Activated T-cell treated with anti-CD3 and anti-CD28 coated beads, Interleukin-2, amount 50 U/mL, for 72 hours (primary cell): Measurements from ENCODE around the gene NRL. TPM values are rescaled to one million over a fixed set of nuclear protein-coding genes. Genes with fewer than 3 reads are reported as not detected.

Source experiments
- ATAC-seq, 2 donors: fragments of 150-1000 bp; cut with Tn5 transposase; replicated peaks in 1 of 2; 2 replicates each; pipeline ENCODE4 v1.10.0; 2021; ENCODE audit warnings: moderate library complexity in 2 of 2, mild to moderate bottlenecking in 1 of 2
- DNase-seq, 2 donors: peaks; one replicate each; pipeline ENCODE4 v3.0.0; 2021 to 2022; ENCODE audit warnings: mixed read lengths in 1 of 2
- H3K27ac Mint-ChIP-seq: one replicate; pipeline ENCODE4 v1.8.0; 2022; ENCODE audit warnings: mild to moderate bottlenecking, moderate library complexity, mixed read lengths
- H3K27me3 Mint-ChIP-seq: one replicate; pipeline ENCODE4 v1.8.0; 2022; ENCODE audit warnings: low read depth, mixed read lengths
- H3K36me3 Mint-ChIP-seq, 2 donors: one replicate each; pipeline ENCODE4 v1.8.0; 2022; ENCODE audit warnings: mixed read lengths in 2 of 2, mild to moderate bottlenecking in 1 of 2; ENCODE audit not compliant: insufficient read depth in 2 of 2
- H3K4me1 Mint-ChIP-seq: one replicate; pipeline ENCODE4 v1.8.0; 2022; ENCODE audit warnings: low read depth, mixed read lengths
- H3K4me3 Mint-ChIP-seq, 2 donors: one replicate each; pipeline ENCODE4 v1.8.0; 2022; ENCODE audit warnings: mild to moderate bottlenecking in 2 of 2, mixed read lengths in 2 of 2, moderate library complexity in 2 of 2
- H3K9me3 Mint-ChIP-seq, 2 donors: one replicate each; pipeline ENCODE4 v1.8.0; 2022; ENCODE audit warnings: mixed read lengths in 2 of 2
- total RNA-seq, 2 donors: library from RNA; stranded (reverse); gene quantifications; one replicate each; pipeline ENCODE4 v1.2.3, GENCODE V29; 2022

NRL gene
- total RNA-seq, 2 donors from 2014 or later: 5.2 TPM

GRCh38 chr14:24138396-24139271, 23.9 kb upstream of the NRL start:
- no peaks in the 10 kb centered on the region for H3K9me3 Mint-ChIP-seq
- no peak for ATAC-seq
- H3K27ac Mint-ChIP-seq: peak overlapping the region; percentile 90
- H3K4me3 Mint-ChIP-seq: peak overlapping the region; percentile 94 to 99
- peaks cover 63% of the 10 kb centered on the region for H3K4me1 Mint-ChIP-seq
- no peaks in the 10 kb centered on the region for H3K27me3 Mint-ChIP-seq
- DNase-seq: no peak
- H3K36me3 Mint-ChIP-seq: peaks cover 17 to 29% of the 10 kb centered on the region in 2 donors

DNA sequence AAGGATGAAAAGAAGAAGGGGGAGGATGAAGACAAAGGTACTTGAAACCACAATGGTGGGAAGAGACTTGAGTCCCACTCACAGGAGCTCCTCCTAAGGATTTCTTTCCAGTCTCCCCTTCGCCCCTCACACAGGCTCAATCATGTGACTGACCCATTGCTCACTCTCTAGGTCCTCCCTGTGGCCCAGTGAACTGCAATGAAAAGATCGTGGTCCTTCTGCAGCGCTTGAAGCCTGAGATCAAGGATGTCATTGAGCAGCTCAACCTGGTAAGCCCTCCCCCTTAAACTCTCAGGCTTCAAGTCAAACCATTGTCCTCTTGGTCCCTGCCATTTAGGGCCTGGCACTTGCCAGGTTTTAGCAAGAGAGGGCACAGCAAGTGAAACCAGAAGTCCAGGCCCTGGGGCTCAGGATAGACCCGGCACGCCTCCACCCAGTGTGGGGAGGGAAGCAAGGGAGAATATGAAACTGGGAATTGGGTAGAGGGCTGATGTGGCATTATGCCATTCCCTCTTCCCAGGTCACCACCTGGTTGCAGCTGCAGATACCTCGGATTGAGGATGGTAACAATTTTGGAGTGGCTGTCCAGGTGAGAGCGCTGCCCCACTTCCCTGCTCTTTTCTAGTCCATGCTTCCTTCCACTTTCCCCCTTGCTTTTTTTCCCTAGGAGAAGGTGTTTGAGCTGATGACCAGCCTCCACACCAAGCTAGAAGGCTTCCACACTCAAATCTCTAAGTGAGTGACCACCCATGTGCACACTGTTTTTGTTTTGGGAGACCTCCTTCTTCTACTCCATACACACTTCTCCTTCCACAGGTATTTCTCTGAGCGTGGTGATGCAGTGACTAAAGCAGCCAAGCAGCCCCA, 23.0 kb upstream of the NRL start:
- ATAC-seq (no peak), DNase-seq (no peak)
- H3K27ac Mint-ChIP-seq: peak overlapping the region; percentile 91
- no peaks in the 10 kb centered on the region for H3K27me3 Mint-ChIP-seq
- H3K4me3 Mint-ChIP-seq: peak overlapping the region; percentile 92 to 95
- no peaks in the 10 kb centered on the region for H3K9me3 Mint-ChIP-seq
- peaks cover 13 to 25% of the 10 kb centered on the region in 2 donors for H3K36me3 Mint-ChIP-seq
- peaks cover 61% of the 10 kb centered on the region for H3K4me1 Mint-ChIP-seq

DNA sequence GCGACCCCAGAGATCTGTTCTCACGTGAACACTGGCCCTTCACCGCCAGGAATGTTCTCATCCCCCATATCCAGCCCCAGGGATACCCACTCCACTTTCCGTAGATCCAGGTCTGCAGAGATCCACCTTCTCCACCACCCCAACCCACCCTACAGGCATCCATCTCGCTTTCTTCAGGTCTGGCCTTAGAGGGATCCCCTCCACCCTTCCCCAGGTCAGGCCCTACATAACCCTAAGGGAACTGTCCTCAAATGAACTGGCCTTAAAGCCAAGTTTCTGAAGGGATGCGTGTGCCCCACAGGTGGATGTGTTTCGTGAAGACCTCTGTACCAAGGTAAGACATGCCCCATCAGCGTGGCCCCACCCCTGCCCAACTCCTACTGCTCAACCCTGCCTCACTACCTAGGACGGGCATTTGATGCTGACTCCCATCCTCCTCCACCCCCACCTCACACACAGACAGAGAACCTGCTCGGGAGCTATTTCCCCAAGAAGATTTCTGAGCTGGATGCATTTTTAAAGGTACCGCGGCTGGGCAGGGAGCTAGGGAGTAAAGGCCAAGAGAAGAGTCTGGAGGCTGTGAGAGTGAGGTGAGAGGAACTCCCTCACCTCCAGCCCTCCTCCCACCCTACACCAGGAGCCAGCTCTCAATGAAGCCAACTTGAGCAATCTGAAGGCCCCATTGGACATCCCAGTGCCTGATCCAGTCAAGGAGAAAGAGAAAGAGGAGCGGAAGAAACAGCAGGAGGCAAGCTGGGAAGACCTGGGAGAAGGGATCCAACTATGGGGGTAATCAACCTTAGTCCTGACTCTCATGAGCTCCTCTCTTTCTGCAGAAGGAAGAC, 22.2 kb upstream of the NRL start:
- Mint-ChIP-seq H3K4me1 (peaks cover 61% of the 10 kb centered on the region), H3K4me3 (peak overlapping the region; percentile 92 to 95), H3K27ac (peak overlapping the region; percentile 91), H3K27me3 (no peaks in the 10 kb centered on the region), H3K9me3 (no peaks in the 10 kb centered on the region), H3K36me3 (peaks cover 11 to 22% of the 10 kb centered on the region in 2 donors)
- DNase-seq (no peak), ATAC-seq (no peak)

- peak; percentile 95 to 97 for DNase-seq
- peak within 1 kb of the TSS; percentile 92 to 95 for H3K4me3 Mint-ChIP-seq
- H3K9me3 Mint-ChIP-seq: no peaks in the 10 kb centered on the region
- no peaks in the 10 kb centered on the region for H3K27me3 Mint-ChIP-seq
- peaks cover 61% of the 10 kb centered on the region for H3K4me1 Mint-ChIP-seq
- peak within 1 kb of the TSS; percentile 91 for H3K27ac Mint-ChIP-seq
- ATAC-seq: peak; percentile 94 to 97
- peaks cover 11 to 21% of the 10 kb centered on the region in 2 donors for H3K36me3 Mint-ChIP-seq
Measured at GRCh38 chr14:24135834-24136683, 21.3 kb upstream of the NRL start, which contains the start of gene PSME1. Gene PSME1, plus strand, starts transcription at chr14:24136194. Its CDS starts 69 bp downstream, at chr14:24136263.

DNA sequence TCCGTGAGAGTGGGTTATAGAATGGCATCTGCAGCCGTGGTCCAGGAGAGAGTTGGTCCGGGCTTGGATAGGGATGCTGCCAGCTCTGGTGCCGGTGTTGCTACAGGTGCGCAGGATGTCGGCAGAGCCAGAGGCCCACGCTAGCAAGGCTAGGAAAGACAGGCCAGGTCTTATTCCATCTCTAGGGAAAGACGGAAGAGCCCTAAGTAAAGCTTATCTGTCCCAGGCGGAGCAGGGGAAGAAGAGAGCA, 20.8 kb upstream of the NRL start:
- H3K4me3 Mint-ChIP-seq: peak overlapping the region; percentile 92 to 95
- peak; percentile 0 to 1 for ATAC-seq
- no peaks in the 10 kb centered on the region for H3K27me3 Mint-ChIP-seq
- H3K4me1 Mint-ChIP-seq: peaks cover 61% of the 10 kb centered on the region
- peak overlapping the region; percentile 90 for H3K27ac Mint-ChIP-seq
- peaks cover 11 to 18% of the 10 kb centered on the region in 2 donors for H3K36me3 Mint-ChIP-seq
- no peaks in the 10 kb centered on the region for H3K9me3 Mint-ChIP-seq
- DNase-seq: no peak

- Mint-ChIP-seq H3K4me3 (no peak overlapping the region), H3K36me3 (peaks cover 8 to 10% of the 10 kb centered on the region in 2 donors), H3K27ac (no peak overlapping the region), H3K4me1 (peaks cover 49% of the 10 kb centered on the region), H3K9me3 (no peaks in the 10 kb centered on the region), H3K27me3 (no peaks in the 10 kb centered on the region)
- DNase-seq: no peak
- no peak for ATAC-seq
Measured at GRCh38 chr14:24133735-24134134, 19.0 kb upstream of the NRL start.

DNA sequence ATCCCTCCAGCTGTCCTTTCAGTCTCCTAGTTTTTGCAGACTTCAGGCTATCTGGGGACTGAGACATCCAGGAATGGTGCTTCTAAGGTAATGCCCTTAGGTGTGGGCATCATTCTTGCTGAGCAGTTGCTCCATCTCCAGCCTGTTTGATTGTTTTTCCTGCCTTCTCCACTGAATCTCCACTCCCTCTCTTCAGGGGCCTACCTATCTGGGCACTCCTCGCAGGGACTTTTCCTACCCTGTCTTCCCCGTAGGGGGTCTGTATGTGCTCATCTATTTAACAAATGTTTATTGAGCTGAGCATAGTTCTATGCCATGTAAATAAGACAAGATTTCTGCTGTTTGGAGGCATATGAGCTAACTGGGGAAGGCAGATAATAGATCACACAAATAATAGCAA, 18.2 kb upstream of the NRL start:
- peaks cover 44% of the 10 kb centered on the region for H3K4me1 Mint-ChIP-seq
- H3K4me3 Mint-ChIP-seq: peak overlapping the region; percentile 54 to 64
- H3K27ac Mint-ChIP-seq: peak overlapping the region; percentile 42
- DNase-seq (no peak), ATAC-seq (no peak)
- H3K27me3 Mint-ChIP-seq: no peaks in the 10 kb centered on the region
- no peaks in the 10 kb centered on the region for H3K9me3 Mint-ChIP-seq
- H3K36me3 Mint-ChIP-seq: peaks cover 4 to 6% of the 10 kb centered on the region in 2 donors

- DNase-seq (peak; percentile 44 to 49), ATAC-seq (no peak)
- no peaks in the 10 kb centered on the region for H3K9me3 Mint-ChIP-seq
- H3K27me3 Mint-ChIP-seq: no peaks in the 10 kb centered on the region
- peaks cover 3 to 5% of the 10 kb centered on the region in 2 donors for H3K36me3 Mint-ChIP-seq
- peak overlapping the region; percentile 42 for H3K27ac Mint-ChIP-seq
- H3K4me1 Mint-ChIP-seq: peaks cover 38% of the 10 kb centered on the region
- peak overlapping the region; percentile 54 to 64 for H3K4me3 Mint-ChIP-seq
Measured at GRCh38 chr14:24132061-24132685, 17.4 kb upstream of the NRL start.

DNA sequence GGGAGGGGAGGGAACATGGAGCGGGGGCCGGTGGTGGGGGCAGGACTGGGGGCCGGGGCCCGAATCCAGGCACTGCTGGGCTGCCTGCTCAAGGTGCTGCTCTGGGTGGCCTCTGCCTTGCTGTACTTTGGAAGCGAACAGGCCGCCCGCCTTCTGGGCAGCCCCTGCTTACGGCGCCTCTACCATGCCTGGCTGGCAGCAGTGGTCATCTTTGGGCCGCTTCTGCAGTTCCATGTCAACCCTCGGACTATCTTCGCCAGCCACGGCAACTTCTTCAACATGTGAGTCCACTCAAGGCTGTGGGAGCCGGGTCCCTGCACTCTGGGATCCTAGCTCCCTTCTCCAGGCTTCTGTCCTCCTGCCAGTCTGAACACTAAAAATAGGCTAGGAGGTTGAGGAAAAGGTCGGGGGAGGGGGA, 16.8 kb upstream of the NRL start:
- no peak for DNase-seq
- H3K9me3 Mint-ChIP-seq: no peaks in the 10 kb centered on the region
- no peaks in the 10 kb centered on the region for H3K36me3 Mint-ChIP-seq
- no peaks in the 10 kb centered on the region for H3K27me3 Mint-ChIP-seq
- H3K27ac Mint-ChIP-seq: no peak overlapping the region
- H3K4me1 Mint-ChIP-seq: peaks cover 32% of the 10 kb centered on the region
- peak overlapping the region in 1 of 2 donors; percentile 33 for H3K4me3 Mint-ChIP-seq
- ATAC-seq: no peak

DNA sequence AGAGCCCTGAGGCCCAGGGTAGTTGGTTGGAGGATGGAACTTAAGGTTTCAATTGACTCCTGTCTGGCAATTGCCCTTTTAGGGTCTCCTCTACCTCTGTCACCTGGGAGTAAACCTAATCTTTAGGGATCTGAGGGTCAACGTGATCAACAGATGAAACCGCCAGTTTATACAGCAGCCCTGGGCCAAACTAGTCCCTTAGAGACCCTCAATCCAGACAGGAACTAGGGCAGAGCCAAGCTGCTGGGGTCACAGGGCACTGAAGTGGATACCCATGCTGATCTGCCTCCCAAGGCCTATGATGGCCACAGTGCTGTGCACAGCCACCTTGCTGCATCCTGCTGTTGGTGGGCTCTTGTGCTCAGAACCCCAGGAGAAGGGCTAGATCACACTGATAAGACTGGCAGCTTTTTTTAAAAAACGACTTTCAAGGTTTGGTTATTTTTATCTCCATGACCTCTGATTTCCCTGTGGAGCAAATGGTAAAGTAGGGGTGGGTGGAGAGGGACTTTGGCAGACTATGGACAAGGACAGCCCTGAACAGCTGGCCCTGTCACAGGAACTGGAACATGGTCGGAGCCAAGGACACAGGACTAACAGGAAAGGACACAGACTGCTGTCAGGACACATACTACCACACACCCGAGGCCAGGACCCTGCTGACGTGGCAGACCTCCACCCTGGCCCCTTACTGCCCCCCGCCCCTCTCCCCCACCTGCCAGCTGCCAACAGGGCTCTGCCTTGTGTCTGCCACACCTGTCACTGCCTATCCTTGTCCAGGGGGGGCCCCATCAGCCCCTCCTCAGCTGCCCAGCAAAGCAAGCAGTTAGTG, 16.2 kb upstream of the NRL start:
- Mint-ChIP-seq H3K27ac (no peak overlapping the region), H3K4me1 (peaks cover 32% of the 10 kb centered on the region), H3K9me3 (no peaks in the 10 kb centered on the region), H3K36me3 (no peaks in the 10 kb centered on the region), H3K4me3 (no peak overlapping the region), H3K27me3 (no peaks in the 10 kb centered on the region)
- DNase-seq: no peak
- ATAC-seq: no peak

- H3K27me3 Mint-ChIP-seq: no peaks in the 10 kb centered on the region
Measured at GRCh38 chr14:24130380-24130716, 15.6 kb upstream of the NRL start, which contains the start of gene FITM1. Gene FITM1, plus strand, starts transcription at chr14:24130659. Its CDS starts 905 bp downstream, at chr14:24131564.

More at GRCh38 chr14:24130380-24130716, 15.6 kb upstream of the NRL start, which contains the start of gene FITM1:
- no peak within 1 kb of the TSS for H3K27ac Mint-ChIP-seq
- DNase-seq (no peak), ATAC-seq (no peak)
- H3K36me3 Mint-ChIP-seq: no peaks in the 10 kb centered on the region
- H3K4me1 Mint-ChIP-seq: peaks cover 29% of the 10 kb centered on the region
- no peaks in the 10 kb centered on the region for H3K9me3 Mint-ChIP-seq
- H3K4me3 Mint-ChIP-seq: no peak within 1 kb of the TSS
